Measurements from ENCODE around the gene HAGHL.

DNA sequence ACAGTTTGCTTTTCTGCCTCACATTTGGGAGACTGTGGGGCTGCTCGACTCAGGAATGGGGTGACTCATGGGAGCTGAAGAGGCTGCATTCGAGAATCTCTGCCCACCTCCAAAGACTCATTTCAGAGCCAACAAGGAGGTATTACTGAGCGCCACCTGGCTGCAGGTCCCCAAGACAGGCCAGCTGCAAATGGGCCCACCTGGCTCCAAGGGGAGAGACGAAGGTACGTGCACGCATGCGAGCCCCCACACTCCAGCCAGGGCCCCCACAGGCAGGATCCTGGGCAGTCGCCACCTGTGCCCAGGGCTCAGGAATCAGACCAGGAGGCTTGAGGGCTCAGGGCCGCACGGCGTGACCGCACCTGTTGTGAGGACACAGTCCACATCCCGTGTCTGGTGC, 6.0 kb downstream of the HAGHL start:
- TF ChIP-seq, protein P1, sequence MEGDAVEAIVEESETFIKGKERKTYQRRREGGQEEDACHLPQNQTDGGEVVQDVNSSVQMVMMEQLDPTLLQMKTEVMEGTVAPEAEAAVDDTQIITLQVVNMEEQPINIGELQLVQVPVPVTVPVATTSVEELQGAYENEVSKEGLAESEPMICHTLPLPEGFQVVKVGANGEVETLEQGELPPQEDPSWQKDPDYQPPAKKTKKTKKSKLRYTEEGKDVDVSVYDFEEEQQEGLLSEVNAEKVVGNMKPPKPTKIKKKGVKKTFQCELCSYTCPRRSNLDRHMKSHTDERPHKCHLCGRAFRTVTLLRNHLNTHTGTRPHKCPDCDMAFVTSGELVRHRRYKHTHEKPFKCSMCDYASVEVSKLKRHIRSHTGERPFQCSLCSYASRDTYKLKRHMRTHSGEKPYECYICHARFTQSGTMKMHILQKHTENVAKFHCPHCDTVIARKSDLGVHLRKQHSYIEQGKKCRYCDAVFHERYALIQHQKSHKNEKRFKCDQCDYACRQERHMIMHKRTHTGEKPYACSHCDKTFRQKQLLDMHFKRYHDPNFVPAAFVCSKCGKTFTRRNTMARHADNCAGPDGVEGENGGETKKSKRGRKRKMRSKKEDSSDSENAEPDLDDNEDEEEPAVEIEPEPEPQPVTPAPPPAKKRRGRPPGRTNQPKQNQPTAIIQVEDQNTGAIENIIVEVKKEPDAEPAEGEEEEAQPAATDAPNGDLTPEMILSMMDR (IDR thresholded peaks at IDR 0.05) = no peak
- TF ChIP-seq POLR2AphosphoS5 (IDR thresholded peaks at IDR 0.05) (no peak), EP300 (IDR thresholded peaks at IDR 0.05) (no peak)
